ENCODE measurements around the gene RCCD1. TPM values are rescaled to one million over a fixed set of nuclear protein-coding genes. Genes with fewer than 3 reads are reported as not detected.
A peak's percentile ranks its signal among the peaks of the same experiment; 100 is the strongest.

Gene RCCD1
- total RNA-seq, 1 experiment from 2014 or later, result 26.1 TPM

DNA sequence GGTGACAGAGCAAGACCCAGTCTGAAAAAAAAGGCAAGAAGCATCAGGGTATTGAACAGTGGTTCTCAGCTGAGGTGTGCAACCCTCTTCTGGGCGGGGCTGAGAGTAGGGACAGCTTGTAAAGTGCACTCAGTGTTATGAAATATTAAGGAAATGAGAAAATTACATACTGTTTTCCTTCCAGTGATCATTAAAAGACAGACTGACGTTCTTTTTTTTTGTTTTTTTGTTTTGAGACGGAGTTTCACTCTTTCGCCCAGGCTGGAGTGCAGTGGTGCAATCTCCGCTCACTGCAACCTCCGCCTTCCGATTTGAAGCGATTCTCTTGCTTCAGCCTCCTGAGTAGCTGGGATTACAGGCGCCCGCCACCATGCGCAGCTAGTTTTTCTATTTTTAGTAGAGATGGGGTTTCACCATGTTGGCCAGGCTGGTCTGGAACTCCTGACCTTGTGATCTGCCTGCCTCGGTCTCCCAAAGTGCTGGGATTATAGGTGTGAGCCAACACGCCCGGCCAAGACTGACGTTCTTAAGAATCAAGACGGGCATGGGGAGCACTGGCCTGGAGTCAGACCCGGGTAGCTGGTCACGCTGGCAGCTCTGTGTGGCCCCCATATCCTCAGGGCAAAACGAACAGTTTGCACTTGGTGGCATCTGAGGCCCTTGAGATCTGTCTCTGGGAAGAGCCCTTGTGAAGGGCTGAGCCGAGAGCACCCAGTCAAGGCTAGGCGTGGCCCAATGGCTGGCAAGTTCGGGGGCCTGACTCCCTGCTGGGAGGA, 40.2 kb upstream of the RCCD1 start (continued):
- no peak for TF ChIP-seq ZNF232 (CRISPR knock-in tag; IDR thresholded peaks at IDR 0.05)

DNA sequence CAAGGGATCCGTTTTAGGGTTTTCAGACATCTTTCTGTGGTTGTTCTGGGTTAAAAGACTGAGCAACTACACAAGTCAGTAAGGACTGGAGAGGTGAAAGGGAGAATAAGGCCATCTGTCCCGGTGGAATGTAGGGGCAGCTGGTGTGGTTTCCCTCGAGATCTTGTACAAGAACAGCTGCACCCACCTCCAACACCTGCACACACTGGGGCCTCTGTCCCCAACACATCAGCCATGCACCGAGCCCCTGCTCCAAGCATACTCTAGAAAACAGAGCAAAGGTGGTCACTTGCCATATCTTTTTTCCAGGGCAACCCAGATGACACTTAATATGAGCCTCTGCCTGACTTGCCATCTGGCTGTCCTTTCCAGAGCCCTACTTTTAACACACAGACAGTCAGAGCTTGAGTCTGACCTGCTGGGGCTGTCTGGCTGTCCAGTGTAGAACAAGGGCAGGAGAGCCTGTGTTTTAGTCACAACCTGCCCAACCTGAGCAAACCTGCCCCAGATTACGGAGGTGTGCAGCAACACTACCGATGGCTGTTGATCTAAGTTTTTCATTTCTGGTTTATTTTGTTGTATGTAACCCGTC, 39.4 kb upstream of the RCCD1 start:
- CTCF ChIA-PET, result interaction anchor here (0.6 to 3.8 kb wide), 3 partner anchors 17 to 133 kb away, joined by 4 to 24 read pairs (median 6); partner anchors contain the start of genes HDDC3 and UNC45A
- POLR2A ChIA-PET, result no interaction called here
- H3K9me3 Mint-ChIP-seq, result no peaks in the 10 kb centered on the region
- DNase-seq (ENCODE audit: low spot score), result no peak
- H3K4me3 Mint-ChIP-seq, result no peak overlapping the region
- ATAC-seq, result no peak
- peak overlapping the region; percentile 36; the same call in 1 of the 2 replicates for H3K27ac Mint-ChIP-seq
- H3K36me3 Mint-ChIP-seq, result peaks cover 12% of the 10 kb centered on the region
- H3K27me3 Mint-ChIP-seq (ENCODE audit: low read depth), result no peaks in the 10 kb centered on the region; the same call in 1 of the 2 replicates
- H3K4me1 Mint-ChIP-seq, result no peaks in the 10 kb centered on the region
- no peak for TF ChIP-seq ZNF317 (CRISPR knock-in tag; IDR thresholded peaks at IDR 0.05; ENCODE audit: borderline replicate concordance, low read depth)
- TF ChIP-seq E2F4 (CRISPR knock-in tag; IDR thresholded peaks at IDR 0.05; ENCODE audit: borderline replicate concordance, low read depth), result no peak
- TF ChIP-seq ATF2 (CRISPR knock-in tag; IDR thresholded peaks at IDR 0.05; ENCODE audit: borderline replicate concordance, low read depth), result no peak
- no peak for TF ChIP-seq RORB (CRISPR knock-in tag; IDR thresholded peaks at IDR 0.05)
- TF ChIP-seq ZNF671 (CRISPR knock-in tag; IDR thresholded peaks at IDR 0.05), result no peak
- TF ChIP-seq MAX (CRISPR knock-in tag; IDR thresholded peaks at IDR 0.05), result no peak
- no peak for TF ChIP-seq SOX15 (CRISPR knock-in tag; IDR thresholded peaks at IDR 0.05)
- TF ChIP-seq CTCF (IDR thresholded peaks at IDR 0.05), result no peak
- TF ChIP-seq, protein P1, sequence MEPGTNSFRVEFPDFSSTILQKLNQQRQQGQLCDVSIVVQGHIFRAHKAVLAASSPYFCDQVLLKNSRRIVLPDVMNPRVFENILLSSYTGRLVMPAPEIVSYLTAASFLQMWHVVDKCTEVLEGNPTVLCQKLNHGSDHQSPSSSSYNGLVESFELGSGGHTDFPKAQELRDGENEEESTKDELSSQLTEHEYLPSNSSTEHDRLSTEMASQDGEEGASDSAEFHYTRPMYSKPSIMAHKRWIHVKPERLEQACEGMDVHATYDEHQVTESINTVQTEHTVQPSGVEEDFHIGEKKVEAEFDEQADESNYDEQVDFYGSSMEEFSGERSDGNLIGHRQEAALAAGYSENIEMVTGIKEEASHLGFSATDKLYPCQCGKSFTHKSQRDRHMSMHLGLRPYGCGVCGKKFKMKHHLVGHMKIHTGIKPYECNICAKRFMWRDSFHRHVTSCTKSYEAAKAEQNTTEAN (CRISPR knock-in tag; IDR thresholded peaks at IDR 0.05), result no peak
- no peak for TF ChIP-seq OVOL2 (CRISPR knock-in tag; IDR thresholded peaks at IDR 0.05; ENCODE audit: borderline replicate concordance)
- TF ChIP-seq GABPB1 (CRISPR knock-in tag; IDR thresholded peaks at IDR 0.05), result no peak
- TF ChIP-seq, protein P2, sequence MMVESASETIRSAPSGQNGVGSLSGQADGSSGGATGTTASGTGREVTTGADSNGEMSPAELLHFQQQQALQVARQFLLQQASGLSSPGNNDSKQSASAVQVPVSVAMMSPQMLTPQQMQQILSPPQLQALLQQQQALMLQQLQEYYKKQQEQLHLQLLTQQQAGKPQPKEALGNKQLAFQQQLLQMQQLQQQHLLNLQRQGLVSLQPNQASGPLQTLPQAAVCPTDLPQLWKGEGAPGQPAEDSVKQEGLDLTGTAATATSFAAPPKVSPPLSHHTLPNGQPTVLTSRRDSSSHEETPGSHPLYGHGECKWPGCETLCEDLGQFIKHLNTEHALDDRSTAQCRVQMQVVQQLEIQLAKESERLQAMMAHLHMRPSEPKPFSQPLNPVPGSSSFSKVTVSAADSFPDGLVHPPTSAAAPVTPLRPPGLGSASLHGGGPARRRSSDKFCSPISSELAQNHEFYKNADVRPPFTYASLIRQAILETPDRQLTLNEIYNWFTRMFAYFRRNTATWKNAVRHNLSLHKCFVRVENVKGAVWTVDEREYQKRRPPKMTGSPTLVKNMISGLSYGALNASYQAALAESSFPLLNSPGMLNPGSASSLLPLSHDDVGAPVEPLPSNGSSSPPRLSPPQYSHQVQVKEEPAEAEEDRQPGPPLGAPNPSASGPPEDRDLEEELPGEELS (CRISPR knock-in tag; IDR thresholded peaks at IDR 0.05), result no peak

Measured in WTC11 (cell line).